K562 (cell line): Measurements from ENCODE around the gene LAIR2. TPM values are rescaled to one million over a fixed set of nuclear protein-coding genes. Genes with fewer than 3 reads are reported as not detected.
A peak's percentile ranks its signal among the peaks of the same experiment; 100 is the strongest.

Experiments used
- CHCHD3 ChIP-seq: fragments of 250-450 bp; sonication (Bioruptor Pico); IDR thresholded peaks from 2 replicates; pipeline ENCODE4 v2.1.2; 2022; ENCODE audit warnings: mild to moderate bottlenecking
- CSDE1 ChIP-seq, 2 experiments: fragments of 450-650 bp; IDR thresholded peaks; 2 replicates each; pipeline ENCODE4 v1.6.1; 2016; ENCODE audit warnings: mild to moderate bottlenecking in 1 of 2
- DMBX1 ChIP-seq: fragments of 250-450 bp; sonication (Bioruptor Pico); IDR thresholded peaks from 2 replicates; pipeline ENCODE4 v1.8.0; 2022; ENCODE audit warnings: inconsistent platforms, mild to moderate bottlenecking, moderate library complexity, borderline replicate concordance
- ESRRA ChIP-seq: fragments of 450-650 bp; IDR thresholded peaks from 2 replicates; pipeline ENCODE4 v1.6.1; 2014; ENCODE audit warnings: low read depth, mild to moderate bottlenecking, moderate library complexity, borderline replicate concordance
- GATA2 ChIP-seq: sonication (generic); formaldehyde crosslinking; IDR thresholded peaks from 2 replicates; pipeline ENCODE4 v1.4.0; 2020; ENCODE audit warnings: mild to moderate bottlenecking, missing genetic modification reagents
- KAT8 ChIP-seq: fragments of 450-650 bp; IDR thresholded peaks from 2 replicates; pipeline ENCODE4 v1.6.1; 2016; ENCODE audit warnings: low read depth, mild to moderate bottlenecking
- KDM2B ChIP-seq: fragments of 250-450 bp; sonication (Bioruptor Pico); IDR thresholded peaks from 2 replicates; pipeline ENCODE4 v1.8.0; 2021; ENCODE audit warnings: mild to moderate bottlenecking, moderate library complexity
- KLF1 ChIP-seq: fragments of 450-650 bp; IDR thresholded peaks from 2 replicates; pipeline ENCODE4 v1.6.1; 2016; ENCODE audit warnings: missing genetic modification characterization, missing compliant biosample characterization
- MYC ChIP-seq, 2 experiments: fragments of 250-450 bp in 1 of 2; sonication (Bioruptor Pico) in 1 of 2; IDR thresholded peaks; 2 replicates each; pipeline versions ENCODE4 v1.5.1 to v1.6.1; 2012 to 2021; ENCODE audit warnings: low read depth in 2 of 2, borderline replicate concordance in 1 of 2, improper control_type of control experiment in 1 of 2, low read length in 1 of 2, mild to moderate bottlenecking in 1 of 2, moderate library complexity in 1 of 2
- NFE2L1 ChIP-seq: fragments of 450-650 bp; IDR thresholded peaks from 2 replicates; pipeline ENCODE4 v1.6.1; 2016; ENCODE audit warnings: missing genetic modification characterization, low read depth, mild to moderate bottlenecking, missing compliant biosample characterization, moderate library complexity, borderline replicate concordance
- STAT5A ChIP-seq: IDR thresholded peaks from 2 replicates; pipeline ENCODE4 v1.6.1; 2012; ENCODE audit warnings: low read length, inconsistent platforms, borderline replicate concordance
- TEAD1 ChIP-seq, 2 experiments: fragments of 450-650 bp in 1 of 2; sonication (generic) in 1 of 2; formaldehyde crosslinking; IDR thresholded peaks; 2 replicates each; pipeline versions ENCODE4 v1.4.0 to v1.8.0; 2020 to 2022; ENCODE audit warnings: mild to moderate bottlenecking in 2 of 2, missing genetic modification reagents in 1 of 2
- TRIM24 ChIP-seq, 2 experiments: fragments of 450-650 bp; IDR thresholded peaks; 2 replicates each; pipeline ENCODE4 v1.6.1; 2016
- WHSC1 ChIP-seq: IDR thresholded peaks from one replicate; pipeline ENCODE4 v1.6.1; 2012; ENCODE audit warnings: low read length, control low read depth, inconsistent platforms
- ZNF431 ChIP-seq: sonication (generic); formaldehyde crosslinking; IDR thresholded peaks from 2 replicates; pipeline ENCODE4 v1.8.0; 2022; ENCODE audit warnings: mild to moderate bottlenecking, missing genetic modification reagents
- polyA plus RNA-seq, 8 experiments: library from polyadenylated mRNA; depleted of rRNA in 4 of 8; stranded (reverse) in 5 of 8; unstranded in 3 of 8; fragments of >200 nt; fragmentation: Nextera tagmentation in 2 of 8; fragmentation: Illumina TruSeq in 1 of 8; extraction: Ambion mirVana in 2 of 8; extraction: Trizol in 1 of 8; gene quantifications; 2 replicates each; pipeline versions ENCODE4 v1.2.1 to v1.2.3, GENCODE V29; 2011 to 2014; ENCODE audit warnings: inconsistent platforms in 1 of 8, missing spikeins in 1 of 8
- total RNA-seq, 7 experiments: library from RNA; depleted of rRNA in 6 of 7; stranded (reverse); fragments of >200 nt in 6 of 7; fragmentation: Illumina TruSeq in 2 of 7; extraction: Trizol in 2 of 7; gene quantifications; 2 replicates each; pipeline versions ENCODE4 v1.2.1 to v1.2.3, GENCODE V29; 2011 to 2021; ENCODE audit warnings: low replicate concordance in 1 of 7
- TF ChIP-seq, protein P1 (sequence below): fragments of 150-350 bp; conservative IDR thresholded peaks from 2 replicates; pipeline ENCODE4 v1.6.1; 2014; ENCODE audit warnings: low read length
- TF ChIP-seq, protein P2 (sequence below): fragments of 250-450 bp; sonication (Bioruptor Pico); IDR thresholded peaks from 2 replicates; pipeline ENCODE4 v1.8.0; 2021; ENCODE audit warnings: borderline replicate concordance, mild to moderate bottlenecking, moderate library complexity; ENCODE audit not compliant: poor library complexity, severe bottlenecking
- TF ChIP-seq, protein P3 (sequence below): sonication (generic); formaldehyde crosslinking; IDR thresholded peaks from 2 replicates; pipeline ENCODE4 v1.8.0; 2022; ENCODE audit warnings: mild to moderate bottlenecking, missing genetic modification reagents, borderline replicate concordance
- TF ChIP-seq, protein P4 (sequence below): sonication (generic); formaldehyde crosslinking; IDR thresholded peaks from 2 replicates; pipeline ENCODE4 v1.8.0; 2022; ENCODE audit warnings: missing genetic modification reagents, mild to moderate bottlenecking, borderline replicate concordance
- TF ChIP-seq, protein P5 (sequence below): fragments of 250-450 bp; sonication (Bioruptor Pico); IDR thresholded peaks from 2 replicates; pipeline ENCODE4 v1.8.0; 2022; ENCODE audit warnings: inconsistent platforms, mild to moderate bottlenecking, moderate library complexity, borderline replicate concordance

LAIR2 gene
- total and polyA plus RNA-seq, 9 of the 15 experiments (the other 6 are each of a cell fraction or from before 2014, with no cell fraction given): not detected

DNA sequence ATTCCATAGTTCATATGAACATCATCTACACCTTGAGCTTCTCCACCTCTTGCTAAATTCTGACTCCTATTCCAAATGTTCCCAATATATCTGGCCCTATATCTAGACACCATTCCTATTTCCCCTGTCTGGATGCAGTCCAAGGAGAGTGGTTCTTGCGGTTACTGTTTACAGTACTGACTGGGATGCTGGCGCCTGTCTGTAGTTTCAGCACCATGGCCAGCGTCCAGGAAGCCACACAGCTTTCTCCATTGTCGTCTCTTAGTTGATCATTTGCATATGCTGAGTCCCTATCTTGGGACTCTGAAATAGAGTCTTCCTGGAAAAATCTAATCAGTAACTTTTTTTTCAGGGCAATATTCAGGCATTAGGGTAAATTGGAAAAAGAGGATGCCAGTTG is 14.9 kb downstream of the LAIR2 start (continued):
- no peak for TF ChIP-seq NFE2L1 (tag)
- TF ChIP-seq, protein P1, sequence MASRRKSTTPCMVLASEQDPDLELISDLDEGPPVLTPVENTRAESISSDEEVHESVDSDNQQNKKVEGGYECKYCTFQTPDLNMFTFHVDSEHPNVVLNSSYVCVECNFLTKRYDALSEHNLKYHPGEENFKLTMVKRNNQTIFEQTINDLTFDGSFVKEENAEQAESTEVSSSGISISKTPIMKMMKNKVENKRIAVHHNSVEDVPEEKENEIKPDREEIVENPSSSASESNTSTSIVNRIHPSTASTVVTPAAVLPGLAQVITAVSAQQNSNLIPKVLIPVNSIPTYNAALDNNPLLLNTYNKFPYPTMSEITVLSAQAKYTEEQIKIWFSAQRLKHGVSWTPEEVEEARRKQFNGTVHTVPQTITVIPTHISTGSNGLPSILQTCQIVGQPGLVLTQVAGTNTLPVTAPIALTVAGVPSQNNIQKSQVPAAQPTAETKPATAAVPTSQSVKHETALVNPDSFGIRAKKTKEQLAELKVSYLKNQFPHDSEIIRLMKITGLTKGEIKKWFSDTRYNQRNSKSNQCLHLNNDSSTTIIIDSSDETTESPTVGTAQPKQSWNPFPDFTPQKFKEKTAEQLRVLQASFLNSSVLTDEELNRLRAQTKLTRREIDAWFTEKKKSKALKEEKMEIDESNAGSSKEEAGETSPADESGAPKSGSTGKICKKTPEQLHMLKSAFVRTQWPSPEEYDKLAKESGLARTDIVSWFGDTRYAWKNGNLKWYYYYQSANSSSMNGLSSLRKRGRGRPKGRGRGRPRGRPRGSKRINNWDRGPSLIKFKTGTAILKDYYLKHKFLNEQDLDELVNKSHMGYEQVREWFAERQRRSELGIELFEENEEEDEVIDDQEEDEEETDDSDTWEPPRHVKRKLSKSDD: no peak
- TF ChIP-seq, protein P2, sequence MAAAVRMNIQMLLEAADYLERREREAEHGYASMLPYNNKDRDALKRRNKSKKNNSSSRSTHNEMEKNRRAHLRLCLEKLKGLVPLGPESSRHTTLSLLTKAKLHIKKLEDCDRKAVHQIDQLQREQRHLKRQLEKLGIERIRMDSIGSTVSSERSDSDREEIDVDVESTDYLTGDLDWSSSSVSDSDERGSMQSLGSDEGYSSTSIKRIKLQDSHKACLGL (CRISPR knock-in tag): no peak
- no peak for TF ChIP-seq TRIM24 (IDR thresholded peaks at IDR 0.05)
- no peak for TF ChIP-seq KLF1
- no peak for TF ChIP-seq KDM2B
- TF ChIP-seq TEAD1 (CRISPR knock-in tag; IDR thresholded peaks at IDR 0.05): peak in 1 of 2 experiments; percentile 58; a peak in 1 of 4 replicates
- TF ChIP-seq, protein P3, sequence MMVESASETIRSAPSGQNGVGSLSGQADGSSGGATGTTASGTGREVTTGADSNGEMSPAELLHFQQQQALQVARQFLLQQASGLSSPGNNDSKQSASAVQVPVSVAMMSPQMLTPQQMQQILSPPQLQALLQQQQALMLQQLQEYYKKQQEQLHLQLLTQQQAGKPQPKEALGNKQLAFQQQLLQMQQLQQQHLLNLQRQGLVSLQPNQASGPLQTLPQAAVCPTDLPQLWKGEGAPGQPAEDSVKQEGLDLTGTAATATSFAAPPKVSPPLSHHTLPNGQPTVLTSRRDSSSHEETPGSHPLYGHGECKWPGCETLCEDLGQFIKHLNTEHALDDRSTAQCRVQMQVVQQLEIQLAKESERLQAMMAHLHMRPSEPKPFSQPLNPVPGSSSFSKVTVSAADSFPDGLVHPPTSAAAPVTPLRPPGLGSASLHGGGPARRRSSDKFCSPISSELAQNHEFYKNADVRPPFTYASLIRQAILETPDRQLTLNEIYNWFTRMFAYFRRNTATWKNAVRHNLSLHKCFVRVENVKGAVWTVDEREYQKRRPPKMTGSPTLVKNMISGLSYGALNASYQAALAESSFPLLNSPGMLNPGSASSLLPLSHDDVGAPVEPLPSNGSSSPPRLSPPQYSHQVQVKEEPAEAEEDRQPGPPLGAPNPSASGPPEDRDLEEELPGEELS (CRISPR knock-in tag): no peak
- no peak for TF ChIP-seq CSDE1 (IDR thresholded peaks at IDR 0.05)
- no peak for TF ChIP-seq STAT5A
- no peak for TF ChIP-seq MYC (IDR thresholded peaks at IDR 0.05; ENCODE audit: low read depth, low read length)
- TF ChIP-seq MYC (CRISPR knock-in tag; IDR thresholded peaks at IDR 0.05; ENCODE audit: borderline replicate concordance, low read depth): no peak
- no peak for TF ChIP-seq CHCHD3 (CRISPR knock-in tag)
- TF ChIP-seq, protein P4, sequence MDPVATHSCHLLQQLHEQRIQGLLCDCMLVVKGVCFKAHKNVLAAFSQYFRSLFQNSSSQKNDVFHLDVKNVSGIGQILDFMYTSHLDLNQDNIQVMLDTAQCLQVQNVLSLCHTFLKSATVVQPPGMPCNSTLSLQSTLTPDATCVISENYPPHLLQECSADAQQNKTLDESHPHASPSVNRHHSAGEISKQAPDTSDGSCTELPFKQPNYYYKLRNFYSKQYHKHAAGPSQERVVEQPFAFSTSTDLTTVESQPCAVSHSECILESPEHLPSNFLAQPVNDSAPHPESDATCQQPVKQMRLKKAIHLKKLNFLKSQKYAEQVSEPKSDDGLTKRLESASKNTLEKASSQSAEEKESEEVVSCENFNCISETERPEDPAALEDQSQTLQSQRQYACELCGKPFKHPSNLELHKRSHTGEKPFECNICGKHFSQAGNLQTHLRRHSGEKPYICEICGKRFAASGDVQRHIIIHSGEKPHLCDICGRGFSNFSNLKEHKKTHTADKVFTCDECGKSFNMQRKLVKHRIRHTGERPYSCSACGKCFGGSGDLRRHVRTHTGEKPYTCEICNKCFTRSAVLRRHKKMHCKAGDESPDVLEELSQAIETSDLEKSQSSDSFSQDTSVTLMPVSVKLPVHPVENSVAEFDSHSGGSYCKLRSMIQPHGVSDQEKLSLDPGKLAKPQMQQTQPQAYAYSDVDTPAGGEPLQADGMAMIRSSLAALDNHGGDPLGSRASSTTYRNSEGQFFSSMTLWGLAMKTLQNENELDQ (CRISPR knock-in tag): no peak
- TF ChIP-seq ESRRA: peak; percentile 68; the same call in 1 of the 2 replicates
- TF ChIP-seq, protein P5, sequence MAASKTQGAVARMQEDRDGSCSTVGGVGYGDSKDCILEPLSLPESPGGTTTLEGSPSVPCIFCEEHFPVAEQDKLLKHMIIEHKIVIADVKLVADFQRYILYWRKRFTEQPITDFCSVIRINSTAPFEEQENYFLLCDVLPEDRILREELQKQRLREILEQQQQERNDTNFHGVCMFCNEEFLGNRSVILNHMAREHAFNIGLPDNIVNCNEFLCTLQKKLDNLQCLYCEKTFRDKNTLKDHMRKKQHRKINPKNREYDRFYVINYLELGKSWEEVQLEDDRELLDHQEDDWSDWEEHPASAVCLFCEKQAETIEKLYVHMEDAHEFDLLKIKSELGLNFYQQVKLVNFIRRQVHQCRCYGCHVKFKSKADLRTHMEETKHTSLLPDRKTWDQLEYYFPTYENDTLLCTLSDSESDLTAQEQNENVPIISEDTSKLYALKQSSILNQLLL (CRISPR knock-in tag): no peak
- TF ChIP-seq WHSC1: no peak
- no peak for TF ChIP-seq ZNF431 (CRISPR knock-in tag)
- TF ChIP-seq DMBX1 (CRISPR knock-in tag): peak; percentile 70; the same call in 1 of the 2 replicates
- no peak for TF ChIP-seq GATA2 (CRISPR knock-in tag)
- TF ChIP-seq KAT8: no peak
